Common myeloid progenitor, CD34-positive (primary cell): ENCODE measurements around the gene CLDN7.
A peak's percentile ranks its signal among the peaks of the same experiment; 100 is the strongest.

Source experiments
- CTCF ChIA-PET: fragments of 350-600 bp; sonication (Branson Sonifier 250); formaldehyde crosslinking; loops from one replicate; lab custom pipeline; 2021; ENCODE audit warnings: antibody characterized with exemption; lab: Charles Lee
- POLR2A ChIA-PET: fragments of 350-600 bp; sonication (Branson Sonifier 250); formaldehyde crosslinking; loops from one replicate; lab custom pipeline; 2021; ENCODE audit warnings: antibody characterized with exemption; lab: Charles Lee
- DNase-seq, 3 donors: peaks; one replicate each; pipeline versions ENCODE4 v3.0.0 to v3.0.0-alpha.2; 2013
- H3K27ac ChIP-seq, 2 experiments: 1 replicate in 1 of 2; 2 replicates in 1 of 2; pipeline ENCODE4 v1.7.0; 2013; ENCODE audit warnings: inconsistent platforms in 2 of 2, low read length in 2 of 2, mild to moderate bottlenecking in 2 of 2, low read depth in 1 of 2, moderate library complexity in 1 of 2; ENCODE audit not compliant: severe bottlenecking in 2 of 2, insufficient read depth in 1 of 2, poor library complexity in 1 of 2
- H3K27me3 ChIP-seq, 5 experiments: replicated peaks in 2 of 5; 1 replicate in 3 of 5; 2 replicates in 2 of 5; pipeline versions ENCODE4 v1.6.1 to v1.7.0; 2013; ENCODE audit warnings: low read length in 4 of 5, mild to moderate bottlenecking in 2 of 5, moderate library complexity in 2 of 5, inconsistent platforms in 1 of 5; ENCODE audit not compliant: insufficient read depth in 5 of 5, control insufficient read depth in 4 of 5
- H3K36me3 ChIP-seq, 4 experiments: 1 replicate in 2 of 4; 2 replicates in 2 of 4; pipeline versions ENCODE4 v1.6.1 to v1.7.0; 2013; ENCODE audit warnings: low read length in 3 of 4, control low read depth in 1 of 4, mild to moderate bottlenecking in 1 of 4; ENCODE audit not compliant: control insufficient read depth in 4 of 4, insufficient read depth in 4 of 4
- H3K4me1 ChIP-seq, 4 experiments: 1 replicate in 3 of 4; 2 replicates in 1 of 4; pipeline versions ENCODE4 v1.6.1 to v1.7.1; 2013; ENCODE audit warnings: low read length in 3 of 4, mild to moderate bottlenecking in 3 of 4, control low read depth in 1 of 4, inconsistent platforms in 1 of 4, moderate library complexity in 1 of 4; ENCODE audit not compliant: control insufficient read depth in 4 of 4, insufficient read depth in 4 of 4; ENCODE audit errors: control extremely low read depth in 1 of 4
- H3K4me3 ChIP-seq, 7 experiments: 1 replicate in 4 of 7; 2 replicates in 3 of 7; pipeline versions ENCODE4 v1.5.1 to v1.7.0; 2013; ENCODE audit warnings: mild to moderate bottlenecking in 7 of 7, low read length in 6 of 7, moderate library complexity in 6 of 7, inconsistent platforms in 2 of 7, low read depth in 2 of 7, control low read depth in 1 of 7; ENCODE audit not compliant: insufficient read depth in 4 of 7, control insufficient read depth in 1 of 7; ENCODE audit errors: extremely low read depth in 1 of 7
- H3K9me3 ChIP-seq, 5 experiments: 1 replicate in 4 of 5; 2 replicates in 1 of 5; pipeline versions ENCODE4 v1.6.1 to v1.7.1; 2013; ENCODE audit warnings: low read length in 4 of 5, mild to moderate bottlenecking in 2 of 5, inconsistent platforms in 1 of 5, low read depth in 1 of 5, moderate library complexity in 1 of 5; ENCODE audit not compliant: control insufficient read depth in 4 of 5, insufficient read depth in 2 of 5; ENCODE audit errors: control extremely low read depth in 1 of 5
- WGBS: methylation state at CpG from one replicate; pipeline ENCODE4 v1.1.5; 2013; ENCODE audit not compliant: insufficient coverage; 5-methylcytosine and 5-hydroxymethylcytosine counted together

CLDN7 gene

GRCh38 chr17:7281074-7281952, 19.0 kb upstream of the CLDN7 start, which contains the start of gene SLC2A4:
TSS of gene SLC2A4 (plus strand) at chr17:7281718. CDS start at chr17:7281935, 217 bp downstream.
- WGBS, result 0% methylated on average over 54 of the region's 71 CpGs
- ChIA-PET CTCF (interaction anchor here (0.9 to 6.5 kb wide), 8 partner anchors 11 to 67 kb away, joined by 3 to 65 read pairs (median 8); partner anchors contain the start of genes ACADVL and ACAP1), POLR2A (interaction anchor here (0.6 to 0.9 kb wide), 3 partner anchors 10 to 39 kb away, joined by 3 to 5 read pairs (median 3); no protein-coding TSS in a partner anchor)
- peak; percentile 85 to 86 (median 86) for DNase-seq
- Histone ChIP-seq H3K36me3 (peaks cover 0 to 5% (median 0%) of the 10 kb centered on the region in 4 experiments), H3K4me3 (peak within 1 kb of the TSS; percentile 10 to 73 (median 62)), H3K27ac (no peak within 1 kb of the TSS), H3K27me3 (peaks cover 0 to 2% (median 0%) of the 10 kb centered on the region in 5 experiments), H3K9me3 (no peaks in the 10 kb centered on the region), H3K4me1 (peaks cover 0 to 38% (median 36%) of the 10 kb centered on the region in 4 experiments)

- peak; percentile 88 to 93 (median 93) for DNase-seq
- Histone ChIP-seq H3K36me3 (peaks cover 0 to 5% (median 0%) of the 10 kb centered on the region in 4 experiments), H3K9me3 (no peaks in the 10 kb centered on the region), H3K4me3 (peak overlapping the region in 6 of 7 experiments; percentile 19 to 73 (median 62)), H3K27ac (no peak overlapping the region), H3K27me3 (peaks cover 0 to 2% (median 0%) of the 10 kb centered on the region in 5 experiments), H3K4me1 (peaks cover 0 to 35% (median 33%) of the 10 kb centered on the region in 4 experiments)
- ChIA-PET CTCF (interaction anchor here (0.8 to 6.5 kb wide), 10 partner anchors 12 to 68 kb away, joined by 3 to 65 read pairs (median 6); partner anchors contain the start of gene ACAP1), POLR2A (interaction anchor here (0.6 to 0.9 kb wide), 2 partner anchors 16 to 39 kb away, joined by 3 to 5 read pairs; no protein-coding TSS in a partner anchor)
- whole genome bisulfite sequencing, result under 1% methylated on average over 27 of the region's 29 CpGs
These were observed 18.3 kb upstream of the CLDN7 start for GRCh38 chr17:7280519-7281073.

- H3K27me3 ChIP-seq, result peaks cover 0 to 2% (median 0%) of the 10 kb centered on the region in 5 experiments
- POLR2A ChIA-PET, result no interaction called here
- no peak overlapping the region for H3K27ac ChIP-seq
- H3K4me1 ChIP-seq, result peaks cover 0 to 35% (median 33%) of the 10 kb centered on the region in 4 experiments
- CTCF ChIA-PET, result interaction anchor here (0.6 to 6.5 kb wide), 6 partner anchors 13 to 75 kb away, joined by 4 to 65 read pairs (median 5); no protein-coding TSS in a partner anchor
- H3K36me3 ChIP-seq, result peaks cover 0 to 2% (median 0%) of the 10 kb centered on the region in 4 experiments
- WGBS, result 98% methylated on average over 6 of the region's 8 CpGs
- no peaks in the 10 kb centered on the region for H3K9me3 ChIP-seq
- no peak overlapping the region for H3K4me3 ChIP-seq
- DNase-seq, result no peak
These were observed 17.2 kb upstream of the CLDN7 start for GRCh38 chr17:7279448-7279847.

- Histone ChIP-seq H3K27me3 (peaks cover 0 to 35% (median 16%) of the 10 kb centered on the region in 5 experiments), H3K36me3 (no peaks in the 10 kb centered on the region), H3K27ac (no peak overlapping the region), H3K4me3 (no peak overlapping the region), H3K4me1 (peaks cover 0 to 20% (median 18%) of the 10 kb centered on the region in 4 experiments), H3K9me3 (no peaks in the 10 kb centered on the region)
- ChIA-PET CTCF (interaction anchor here (0.8 to 2.1 kb wide), 5 partner anchors 8 to 63 kb away, joined by 3 to 8 read pairs (median 3); no protein-coding TSS in a partner anchor), POLR2A (no interaction called here)
- no CpG with 5 or more reads among the region's 1 CpG for WGBS
- no peak for DNase-seq
These were observed 4.5 kb upstream of the CLDN7 start for GRCh38 chr17:7266784-7267183.

- ChIA-PET CTCF (interaction anchor here (0.6 to 0.8 kb wide), 3 partner anchors 15 to 225 kb away, joined by 3 read pairs; no protein-coding TSS in a partner anchor), POLR2A (no interaction called here)
- H3K36me3 ChIP-seq, result peaks cover 0 to 12% (median 11%) of the 10 kb centered on the region in 4 experiments
- H3K4me1 ChIP-seq, result peaks cover 0 to 37% (median 30%) of the 10 kb centered on the region in 4 experiments
- H3K27ac ChIP-seq, result no peak overlapping the region
- 23% methylated on average over 2 of the region's 4 CpGs for WGBS
- H3K9me3 ChIP-seq, result no peaks in the 10 kb centered on the region
- DNase-seq, result no peak
- H3K27me3 ChIP-seq, result peaks cover 0 to 45% (median 21%) of the 10 kb centered on the region in 5 experiments
- peak overlapping the region in 1 of 7 experiments; percentile 54 for H3K4me3 ChIP-seq
These were observed 1.5 kb upstream of the CLDN7 start for GRCh38 chr17:7263801-7264078.

GRCh38 chr17:7262935-7263800, 890 bp upstream of the CLDN7 start:
- ChIA-PET CTCF (interaction anchor here (0.6 to 0.8 kb wide), 3 partner anchors 14 to 224 kb away, joined by 3 read pairs; no protein-coding TSS in a partner anchor), POLR2A (no interaction called here)
- Histone ChIP-seq H3K27me3 (peaks cover 0 to 45% (median 21%) of the 10 kb centered on the region in 5 experiments), H3K27ac (no peak overlapping the region), H3K4me3 (peak overlapping the region in 3 of 7 experiments; percentile 43 to 54 (median 46)), H3K36me3 (peaks cover 0 to 17% (median 14%) of the 10 kb centered on the region in 4 experiments), H3K4me1 (peaks cover 0 to 37% (median 30%) of the 10 kb centered on the region in 4 experiments), H3K9me3 (no peaks in the 10 kb centered on the region)
- peak in 1 of 3 donors; percentile 21 for DNase-seq
- WGBS, result 0% methylated on average over 18 of the region's 26 CpGs
